Body of pancreas (tissue), 4 donors: ENCODE results near the gene ARPP21. TPM values are rescaled to one million over a fixed set of nuclear protein-coding genes. Genes with fewer than 3 reads are reported as not detected.

Experiments used
- ATAC-seq: fragments of 150-250 bp; one replicate; pipeline ENCODE4 v1.9.1; 2016
- DNase-seq, 4 donors: peaks; one replicate each; pipeline ENCODE4 v3.0.0-alpha.2; 2019
- H3K27ac ChIP-seq, 4 donors: fragments of 200-600 bp; sonication (generic); 1 replicate in 3 of 4; 2 replicates in 1 of 4; pipeline versions ENCODE4 v1.5.1 to v1.6.1; 2016 to 2019; ENCODE audit warnings: mild to moderate bottlenecking in 1 of 4, mixed read lengths in 1 of 4, moderate library complexity in 1 of 4
- H3K27me3 ChIP-seq, 2 donors: fragments of 200-600 bp; sonication (generic); one replicate each; pipeline ENCODE4 v1.6.0; 2016; ENCODE audit warnings: mild to moderate bottlenecking in 1 of 2
- H3K36me3 ChIP-seq, 2 donors: fragments of 200-600 bp; sonication (generic); replicated peaks in 1 of 2; 2 replicates each; pipeline ENCODE4 v1.5.1; 2016; ENCODE audit warnings: low read depth in 2 of 2; ENCODE audit not compliant: insufficient read depth in 1 of 2
- H3K4me1 ChIP-seq: fragments of 200-600 bp; sonication (generic); one replicate; pipeline ENCODE4 v1.6.0; 2016
- H3K4me3 ChIP-seq, 2 donors: fragments of 200-600 bp; sonication (generic); 1 replicate in 1 of 2; 2 replicates in 1 of 2; pipeline ENCODE4 v1.5.1; 2016 to 2019
- H3K9me3 ChIP-seq, 3 donors: fragments of 200-600 bp; sonication (generic); 1 replicate in 2 of 3; 2 replicates in 1 of 3; pipeline ENCODE4 v1.5.1; 2016
- CTCF ChIP-seq, 7 experiments: fragments of 450-650 bp in 4 of 7; fragments of 200-600 bp in 3 of 7; sonication (generic) in 3 of 7; IDR thresholded peaks; one replicate each; pipeline ENCODE4 v1.5.1; 2016 to 2019; ENCODE audit warnings: antibody characterized with exemption in 7 of 7
- POLR2A ChIP-seq, 3 donors: fragments of 450-650 bp; IDR thresholded peaks; one replicate each; pipeline ENCODE4 v1.6.1; 2016; ENCODE audit warnings: antibody characterized with exemption in 3 of 3, mild to moderate bottlenecking in 2 of 3
- WGBS, 2 donors: methylation state at CpG; one replicate each; pipeline ENCODE4 v1.1.5; 2017; 5-methylcytosine and 5-hydroxymethylcytosine counted together
- intact Hi-C: fragments of 100-400 bp; cut with DNase I; formaldehyde crosslinking; loops from one replicate; pipeline ENCODE4 v1.15.1; 2023
- total RNA-seq, 2 donors: library from RNA; depleted of rRNA; stranded (reverse); fragments of >200 nt; gene quantifications; one replicate each; pipeline ENCODE4 v1.1.0, GENCODE V29; 2016

ARPP21 gene
- total RNA-seq, 2 donors from 2014 or later = not detected

- ATAC-seq = no peak
- Histone ChIP-seq H3K27ac (no peak overlapping the region), H3K27me3 (no peaks in the 10 kb centered on the region), H3K36me3 (no peaks in the 10 kb centered on the region), H3K4me3 (no peak overlapping the region), H3K9me3 (no peaks in the 10 kb centered on the region), H3K4me1 (no peaks in the 10 kb centered on the region)
- TF ChIP-seq POLR2A (IDR thresholded peaks at IDR 0.05) (no peak), CTCF (IDR thresholded peaks at IDR 0.05) (no peak)
- 18 to 31% methylated on average over 4 of the region's 4 CpGs for WGBS, 2 donors
- no peak for DNase-seq
- intact Hi-C loops = no loop called here
These were observed 138.5 kb downstream of the ARPP21 start for GRCh38 chr3:35777563-35778554.

- TF ChIP-seq CTCF (IDR thresholded peaks at IDR 0.05) = no peak
- TF ChIP-seq POLR2A (IDR thresholded peaks at IDR 0.05) = no peak
- no peaks in the 10 kb centered on the region for H3K4me1 ChIP-seq
- ATAC-seq (no peak), DNase-seq (no peak)
- H3K36me3 ChIP-seq = no peaks in the 10 kb centered on the region
- no peaks in the 10 kb centered on the region for H3K9me3 ChIP-seq
- intact Hi-C loops = no loop called here
- no peaks in the 10 kb centered on the region for H3K27me3 ChIP-seq
- no peak overlapping the region for H3K4me3 ChIP-seq
- H3K27ac ChIP-seq = no peak overlapping the region
These were observed 140.3 kb downstream of the ARPP21 start for GRCh38 chr3:35779611-35780010.

GRCh38 chr3:35780800-35781199 is 141.5 kb downstream of the ARPP21 start:
- H3K4me1 ChIP-seq = no peaks in the 10 kb centered on the region
- intact Hi-C loops = no loop called here
- no peaks in the 10 kb centered on the region for H3K9me3 ChIP-seq
- no peaks in the 10 kb centered on the region for H3K27me3 ChIP-seq
- 22 to 23% methylated on average over 3 of the region's 3 CpGs for WGBS, 2 donors
- ATAC-seq (no peak), DNase-seq (no peak)
- TF ChIP-seq CTCF (IDR thresholded peaks at IDR 0.05) = no peak
- no peak for TF ChIP-seq POLR2A (IDR thresholded peaks at IDR 0.05)
- H3K4me3 ChIP-seq = no peak overlapping the region
- H3K36me3 ChIP-seq = no peaks in the 10 kb centered on the region
- no peak overlapping the region for H3K27ac ChIP-seq

GRCh38 chr3:35781558-35781957 is 142.2 kb downstream of the ARPP21 start:
- TF ChIP-seq POLR2A (IDR thresholded peaks at IDR 0.05) (no peak), CTCF (IDR thresholded peaks at IDR 0.05) (no peak)
- no peak for DNase-seq
- no peak overlapping the region for H3K4me3 ChIP-seq
- intact Hi-C loops = no loop called here
- H3K27me3 ChIP-seq = no peaks in the 10 kb centered on the region
- no peaks in the 10 kb centered on the region for H3K4me1 ChIP-seq
- H3K9me3 ChIP-seq = no peaks in the 10 kb centered on the region
- no peak overlapping the region for H3K27ac ChIP-seq
- no peak for ATAC-seq
- H3K36me3 ChIP-seq = no peaks in the 10 kb centered on the region

- ATAC-seq (no peak), DNase-seq (no peak)
- intact Hi-C loops = no loop called here
- H3K27me3 ChIP-seq = no peaks in the 10 kb centered on the region
- 42 to 44% methylated on average over 1 of the region's 1 CpG for WGBS, 2 donors
- no peak overlapping the region for H3K27ac ChIP-seq
- H3K36me3 ChIP-seq = no peaks in the 10 kb centered on the region
- H3K4me1 ChIP-seq = no peaks in the 10 kb centered on the region
- H3K9me3 ChIP-seq = no peaks in the 10 kb centered on the region
- TF ChIP-seq CTCF (IDR thresholded peaks at IDR 0.05) (no peak), POLR2A (IDR thresholded peaks at IDR 0.05) (no peak)
- H3K4me3 ChIP-seq = no peak overlapping the region
These were observed 143.0 kb downstream of the ARPP21 start for GRCh38 chr3:35782355-35782754.
